Peyer's patch (tissue), 4 donors: ENCODE measurements around the gene SLC17A3.

Experiments used
- POLR2A ChIP-seq, 2 donors: fragments of 450-650 bp; IDR thresholded peaks; one replicate each; pipeline ENCODE4 v1.5.1; 2017; ENCODE audit warnings: antibody characterized with exemption in 2 of 2, mild to moderate bottlenecking in 2 of 2, moderate library complexity in 2 of 2
- TF ChIP-seq, protein P1 (sequence below), 6 experiments: fragments of 450-650 bp in 4 of 6; fragments of 200-600 bp in 2 of 6; sonication (generic) in 1 of 6; IDR thresholded peaks; one replicate each; pipeline ENCODE4 v1.5.1; 2017 to 2019; ENCODE audit warnings: antibody characterized with exemption in 6 of 6, mild to moderate bottlenecking in 3 of 6, moderate library complexity in 1 of 6

DNA sequence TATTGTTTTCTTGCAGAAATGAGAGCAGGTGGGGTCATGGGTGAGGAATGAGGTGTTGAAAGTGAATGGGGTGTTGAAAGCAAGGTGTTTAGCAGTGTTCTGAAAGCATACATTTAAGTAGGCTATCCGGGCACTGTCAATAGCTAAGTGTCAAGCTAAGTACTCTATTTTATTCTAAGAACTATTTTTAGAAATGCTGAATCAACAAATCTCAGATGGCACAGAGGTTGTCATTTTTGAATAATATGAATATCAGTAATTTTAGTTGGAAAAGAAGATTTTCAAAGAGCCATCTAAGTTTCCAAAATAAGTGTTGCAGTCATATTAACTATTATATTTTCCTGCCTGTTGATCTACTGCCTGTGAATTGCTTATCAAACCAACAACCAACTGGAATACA is 21.7 kb upstream of the SLC17A3 start:
- TF ChIP-seq POLR2A (IDR thresholded peaks at IDR 0.05), result no peak
- TF ChIP-seq, protein P1, sequence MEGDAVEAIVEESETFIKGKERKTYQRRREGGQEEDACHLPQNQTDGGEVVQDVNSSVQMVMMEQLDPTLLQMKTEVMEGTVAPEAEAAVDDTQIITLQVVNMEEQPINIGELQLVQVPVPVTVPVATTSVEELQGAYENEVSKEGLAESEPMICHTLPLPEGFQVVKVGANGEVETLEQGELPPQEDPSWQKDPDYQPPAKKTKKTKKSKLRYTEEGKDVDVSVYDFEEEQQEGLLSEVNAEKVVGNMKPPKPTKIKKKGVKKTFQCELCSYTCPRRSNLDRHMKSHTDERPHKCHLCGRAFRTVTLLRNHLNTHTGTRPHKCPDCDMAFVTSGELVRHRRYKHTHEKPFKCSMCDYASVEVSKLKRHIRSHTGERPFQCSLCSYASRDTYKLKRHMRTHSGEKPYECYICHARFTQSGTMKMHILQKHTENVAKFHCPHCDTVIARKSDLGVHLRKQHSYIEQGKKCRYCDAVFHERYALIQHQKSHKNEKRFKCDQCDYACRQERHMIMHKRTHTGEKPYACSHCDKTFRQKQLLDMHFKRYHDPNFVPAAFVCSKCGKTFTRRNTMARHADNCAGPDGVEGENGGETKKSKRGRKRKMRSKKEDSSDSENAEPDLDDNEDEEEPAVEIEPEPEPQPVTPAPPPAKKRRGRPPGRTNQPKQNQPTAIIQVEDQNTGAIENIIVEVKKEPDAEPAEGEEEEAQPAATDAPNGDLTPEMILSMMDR (IDR thresholded peaks at IDR 0.05), result no peak
